Breast epithelium (tissue), 4 donors: ENCODE measurements around the gene SEMA4G. TPM values are rescaled to one million over a fixed set of nuclear protein-coding genes. Genes with fewer than 3 reads are reported as not detected.
A peak's percentile ranks its signal among the peaks of the same experiment; 100 is the strongest.

ENCODE experiments used
- DNase-seq, 2 donors: peaks; one replicate each; pipeline ENCODE4 v3.0.0-alpha.2; 2019; ENCODE audit warnings: low spot score in 2 of 2
- H3K27ac ChIP-seq, 2 donors: fragments of 200-600 bp; sonication (generic) in 1 of 2; one replicate each; pipeline ENCODE4 v1.5.1; 2016 to 2019; ENCODE audit warnings: mild to moderate bottlenecking in 1 of 2
- H3K27me3 ChIP-seq, 2 donors: fragments of 200-600 bp; sonication (generic) in 1 of 2; one replicate each; pipeline versions ENCODE4 v1.5.1 to v1.6.0; 2017 to 2019; ENCODE audit warnings: control low read depth in 1 of 2, mild to moderate bottlenecking in 1 of 2
- H3K36me3 ChIP-seq: fragments of 200-600 bp; one replicate; pipeline ENCODE4 v1.5.1; 2019
- H3K4me1 ChIP-seq, 2 donors: fragments of 200-600 bp; sonication (generic); one replicate each; pipeline ENCODE4 v1.5.1; 2016 to 2019; ENCODE audit warnings: control low read depth in 1 of 2
- H3K4me3 ChIP-seq, 3 donors: fragments of 200-600 bp; sonication (generic); 1 replicate in 2 of 3; 2 replicates in 1 of 3; pipeline ENCODE4 v1.5.1; 2016 to 2019; ENCODE audit warnings: mild to moderate bottlenecking in 3 of 3, moderate library complexity in 2 of 3
- H3K9me3 ChIP-seq, 2 donors: fragments of 200-600 bp; sonication (generic) in 1 of 2; one replicate each; pipeline ENCODE4 v1.5.1; 2016 to 2019; ENCODE audit warnings: control low read depth in 1 of 2
- POLR2A ChIP-seq: fragments of 450-650 bp; IDR thresholded peaks from one replicate; pipeline ENCODE4 v1.6.1; 2016; ENCODE audit warnings: antibody characterized with exemption, mild to moderate bottlenecking, moderate library complexity
- POLR2AphosphoS5 ChIP-seq, 3 donors: sonication (generic); formaldehyde crosslinking; IDR thresholded peaks; one replicate each; pipeline ENCODE4 v1.6.1; 2017; ENCODE audit warnings: antibody characterized with exemption in 3 of 3
- intact Hi-C: fragments of 100-400 bp; cut with DNase I; formaldehyde crosslinking; loops from one replicate; pipeline ENCODE4 v1.15.1; 2023; ENCODE audit warnings: low total_unique reads
- total RNA-seq, 3 donors: library from RNA; depleted of rRNA; stranded (reverse); fragments of >200 nt; gene quantifications; one replicate each; pipeline ENCODE4 v1.1.0, GENCODE V29; 2016
- TF ChIP-seq, protein P1 (sequence below), 3 donors: fragments of 450-650 bp; IDR thresholded peaks; one replicate each; pipeline ENCODE4 v1.5.1; 2016 to 2017; ENCODE audit warnings: antibody characterized with exemption in 3 of 3, mild to moderate bottlenecking in 3 of 3, moderate library complexity in 3 of 3

The SEMA4G gene
- total RNA-seq, 3 donors from 2014 or later, result 0.48 to 2.9 (median 2.2) TPM

- Histone ChIP-seq H3K9me3 (no peaks in the 10 kb centered on the region), H3K4me3 (peak within 1 kb of the TSS; percentile 65 to 100 (median 66)), H3K27me3 (no peaks in the 10 kb centered on the region), H3K27ac (peak within 1 kb of the TSS; percentile 40 to 82), H3K36me3 (no peaks in the 10 kb centered on the region), H3K4me1 (peaks cover 12 to 16% of the 10 kb centered on the region in 2 donors)
- intact Hi-C loops, result no loop called here
- TF ChIP-seq POLR2AphosphoS5 (IDR thresholded peaks at IDR 0.05) (peak; percentile 74 to 79 (median 75)), POLR2A (peak; percentile 61)
- TF ChIP-seq, protein P1, sequence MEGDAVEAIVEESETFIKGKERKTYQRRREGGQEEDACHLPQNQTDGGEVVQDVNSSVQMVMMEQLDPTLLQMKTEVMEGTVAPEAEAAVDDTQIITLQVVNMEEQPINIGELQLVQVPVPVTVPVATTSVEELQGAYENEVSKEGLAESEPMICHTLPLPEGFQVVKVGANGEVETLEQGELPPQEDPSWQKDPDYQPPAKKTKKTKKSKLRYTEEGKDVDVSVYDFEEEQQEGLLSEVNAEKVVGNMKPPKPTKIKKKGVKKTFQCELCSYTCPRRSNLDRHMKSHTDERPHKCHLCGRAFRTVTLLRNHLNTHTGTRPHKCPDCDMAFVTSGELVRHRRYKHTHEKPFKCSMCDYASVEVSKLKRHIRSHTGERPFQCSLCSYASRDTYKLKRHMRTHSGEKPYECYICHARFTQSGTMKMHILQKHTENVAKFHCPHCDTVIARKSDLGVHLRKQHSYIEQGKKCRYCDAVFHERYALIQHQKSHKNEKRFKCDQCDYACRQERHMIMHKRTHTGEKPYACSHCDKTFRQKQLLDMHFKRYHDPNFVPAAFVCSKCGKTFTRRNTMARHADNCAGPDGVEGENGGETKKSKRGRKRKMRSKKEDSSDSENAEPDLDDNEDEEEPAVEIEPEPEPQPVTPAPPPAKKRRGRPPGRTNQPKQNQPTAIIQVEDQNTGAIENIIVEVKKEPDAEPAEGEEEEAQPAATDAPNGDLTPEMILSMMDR (IDR thresholded peaks at IDR 0.05), result no peak
- peak; percentile 70 to 80 for DNase-seq
Observed at GRCh38 chr10:100986952-100987684, 17.8 kb downstream of the SEMA4G start, which contains the start of the genes MRPL43 and TWNK. Gene MRPL43, minus strand, starts transcription at chr10:100987497. Its CDS starts 54 bp downstream, at chr10:100987443. Gene TWNK, plus strand, starts transcription at chr10:100987543. Its CDS starts 668 bp downstream, at chr10:100988211.

GRCh38 chr10:100987685-100988049, 18.4 kb downstream of the SEMA4G start:
- H3K27ac ChIP-seq, result peak overlapping the region in 1 of 2 donors; percentile 82
- no peak for TF ChIP-seq POLR2AphosphoS5 (IDR thresholded peaks at IDR 0.05)
- TF ChIP-seq, protein P1 (IDR thresholded peaks at IDR 0.05), result no peak
- no peak for TF ChIP-seq POLR2A
- intact Hi-C loops, result no loop called here
- no peaks in the 10 kb centered on the region for H3K9me3 ChIP-seq
- H3K27me3 ChIP-seq, result no peaks in the 10 kb centered on the region
- DNase-seq, result no peak
- H3K36me3 ChIP-seq, result no peaks in the 10 kb centered on the region
- peak overlapping the region; percentile 65 to 100 (median 66) for H3K4me3 ChIP-seq
- peaks cover 12 to 16% of the 10 kb centered on the region in 2 donors for H3K4me1 ChIP-seq

DNA sequence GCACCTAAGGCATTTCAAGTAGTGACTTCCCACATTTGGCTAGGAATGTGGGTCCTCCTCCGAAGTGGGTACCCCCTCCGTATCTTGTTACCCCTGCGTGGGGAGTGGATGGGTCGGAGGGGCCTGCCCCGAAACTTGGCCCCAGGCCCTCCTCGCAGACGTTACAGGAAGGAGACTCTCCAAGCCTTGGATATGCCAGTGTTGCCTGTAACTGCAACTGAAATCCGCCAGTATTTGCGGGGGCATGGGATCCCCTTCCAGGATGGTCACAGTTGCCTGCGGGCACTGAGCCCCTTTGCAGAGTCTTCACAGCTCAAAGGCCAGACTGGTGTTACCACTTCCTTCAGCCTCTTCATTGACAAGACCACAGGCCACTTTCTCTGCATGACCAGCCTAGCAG, 18.9 kb downstream of the SEMA4G start:
- DNase-seq, result no peak
- TF ChIP-seq POLR2A (no peak), POLR2AphosphoS5 (IDR thresholded peaks at IDR 0.05) (no peak)
- TF ChIP-seq, protein P1 (IDR thresholded peaks at IDR 0.05), result no peak
- H3K4me3 ChIP-seq, result peak overlapping the region; percentile 65 to 100 (median 66)
- H3K27me3 ChIP-seq, result no peaks in the 10 kb centered on the region
- H3K4me1 ChIP-seq, result peaks cover 12 to 16% of the 10 kb centered on the region in 2 donors
- H3K36me3 ChIP-seq, result no peaks in the 10 kb centered on the region
- intact Hi-C loops, result no loop called here
- no peak overlapping the region for H3K27ac ChIP-seq
- H3K9me3 ChIP-seq, result no peaks in the 10 kb centered on the region

GRCh38 chr10:100989088-100989487, 19.8 kb downstream of the SEMA4G start:
- Histone ChIP-seq H3K36me3 (no peaks in the 10 kb centered on the region), H3K27me3 (no peaks in the 10 kb centered on the region), H3K27ac (no peak overlapping the region), H3K4me3 (no peak overlapping the region), H3K9me3 (no peaks in the 10 kb centered on the region), H3K4me1 (peaks cover 12 to 16% of the 10 kb centered on the region in 2 donors)
- TF ChIP-seq POLR2A (no peak), POLR2AphosphoS5 (IDR thresholded peaks at IDR 0.05) (no peak)
- TF ChIP-seq, protein P1 (IDR thresholded peaks at IDR 0.05), result no peak
- intact Hi-C loops, result no loop called here
- DNase-seq, result no peak

- Histone ChIP-seq H3K9me3 (no peaks in the 10 kb centered on the region), H3K36me3 (no peaks in the 10 kb centered on the region), H3K27ac (peak overlapping the region; percentile 23 to 25), H3K4me1 (no peaks in the 10 kb centered on the region), H3K4me3 (no peak overlapping the region), H3K27me3 (no peaks in the 10 kb centered on the region)
- TF ChIP-seq, protein P1 (IDR thresholded peaks at IDR 0.05), result peak; percentile 27 to 75 (median 63)
- TF ChIP-seq POLR2A (no peak), POLR2AphosphoS5 (IDR thresholded peaks at IDR 0.05) (no peak)
- intact Hi-C loops, result no loop called here
- DNase-seq, result no peak
Observed at GRCh38 chr10:100993986-100994708, 24.8 kb downstream of the SEMA4G start.
